OCI-LY1 (cell line): ENCODE results near the gene TTC6.

Experiments used
- CTCF ChIP-seq: fragments of 200-600 bp; sonication (generic), shearing (Covaris generic); IDR thresholded peaks from 2 replicates; pipeline ENCODE4 v1.5.1; 2017; ENCODE audit warnings: mild to moderate bottlenecking, antibody characterized with exemption, low read length, moderate library complexity, mixed read lengths
- EZH2 ChIP-seq: fragments of 200-600 bp; sonication (generic), shearing (Covaris generic); IDR thresholded peaks from 2 replicates; pipeline ENCODE4 v1.8.0; 2017; ENCODE audit warnings: borderline replicate concordance, mixed run types, mild to moderate bottlenecking, antibody characterized with exemption, low read length, moderate library complexity, mixed read lengths

DNA sequence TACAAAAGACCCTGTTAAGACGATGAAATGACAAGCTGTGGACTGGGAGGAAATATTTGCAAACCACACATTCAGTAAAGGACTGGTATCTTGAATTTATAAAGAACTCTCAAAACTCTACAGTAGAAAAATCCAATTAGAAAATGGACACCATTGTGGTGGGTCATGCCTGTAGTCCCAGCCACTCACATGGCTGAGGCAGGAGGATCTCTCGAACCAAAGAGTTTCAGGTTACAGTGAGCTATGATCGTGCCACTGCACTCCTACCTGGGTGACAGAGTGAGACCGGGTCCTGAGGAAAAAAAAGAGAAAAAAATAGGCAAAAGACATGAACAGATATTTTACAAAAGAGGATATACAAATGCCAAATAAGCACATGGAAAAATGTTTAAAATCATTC lies 41.9 kb downstream of the TTC6 start:
- TF ChIP-seq CTCF (no peak), EZH2 (no peak)
